ENCODE data around the gene PBXIP1. TPM values are rescaled to one million over a fixed set of nuclear protein-coding genes. Genes with fewer than 3 reads are reported as not detected.

Gene PBXIP1
- total RNA-seq, 1 donor from 2014 or later: 75.7 TPM

- peak within 1 kb of the TSS; percentile 71 for H3K4me3 ChIP-seq
- peaks cover 23% of the 10 kb centered on the region for H3K4me1 ChIP-seq
- DNase-seq: peak; percentile 98
- peaks cover 6% of the 10 kb centered on the region for H3K36me3 ChIP-seq
- H3K9me3 ChIP-seq: no peaks in the 10 kb centered on the region
- TF ChIP-seq CTCF (IDR thresholded peaks at IDR 0.05): peak; percentile 35
- ATAC-seq: peak; percentile 93
- intact Hi-C loops (cut with DNase I): no loop called here
- peak within 1 kb of the TSS; percentile 99 for H3K27ac ChIP-seq
- H3K27me3 ChIP-seq: no peaks in the 10 kb centered on the region
These were observed 19.3 kb downstream of the PBXIP1 start, which contains the start of gene PMVK for GRCh38 chr1:154936555-154937084. Gene PMVK (minus strand): TSS chr1:154936719. CDS start chr1:154936685, 34 bp downstream.

- no peaks in the 10 kb centered on the region for H3K9me3 ChIP-seq
- ATAC-seq: no peak
- peak overlapping the region; percentile 99 for H3K27ac ChIP-seq
- peak overlapping the region; percentile 71 for H3K4me3 ChIP-seq
- peaks cover 9% of the 10 kb centered on the region for H3K36me3 ChIP-seq
- no peaks in the 10 kb centered on the region for H3K27me3 ChIP-seq
- no peak for TF ChIP-seq CTCF (IDR thresholded peaks at IDR 0.05)
- intact Hi-C loops (cut with DNase I): no loop called here
- DNase-seq: no peak
- peaks cover 18% of the 10 kb centered on the region for H3K4me1 ChIP-seq
These were observed 19.9 kb downstream of the PBXIP1 start for GRCh38 chr1:154935749-154936554.

- Histone ChIP-seq H3K27ac (no peak overlapping the region), H3K9me3 (no peaks in the 10 kb centered on the region), H3K4me3 (no peak overlapping the region), H3K4me1 (peaks cover 18% of the 10 kb centered on the region), H3K27me3 (no peaks in the 10 kb centered on the region), H3K36me3 (peaks cover 11% of the 10 kb centered on the region)
- no peak for DNase-seq
- no peak for ATAC-seq
- no peak for TF ChIP-seq CTCF (IDR thresholded peaks at IDR 0.05)
- intact Hi-C loops (cut with DNase I): no loop called here
These were observed 21.4 kb downstream of the PBXIP1 start for GRCh38 chr1:154934358-154934948.

GRCh38 chr1:154931940-154932487 is 23.9 kb downstream of the PBXIP1 start:
- Histone ChIP-seq H3K9me3 (no peaks in the 10 kb centered on the region), H3K36me3 (peaks cover 18% of the 10 kb centered on the region), H3K4me3 (no peak overlapping the region), H3K27ac (peak overlapping the region; percentile 53), H3K4me1 (peaks cover 11% of the 10 kb centered on the region), H3K27me3 (no peaks in the 10 kb centered on the region)
- ATAC-seq (peak; percentile 57), DNase-seq (peak; percentile 90)
- intact Hi-C loops (cut with DNase I): no loop called here
- no peak for TF ChIP-seq CTCF (IDR thresholded peaks at IDR 0.05)

- no peak overlapping the region for H3K27ac ChIP-seq
- TF ChIP-seq CTCF (IDR thresholded peaks at IDR 0.05): no peak
- peaks cover 43% of the 10 kb centered on the region for H3K36me3 ChIP-seq
- no peaks in the 10 kb centered on the region for H3K9me3 ChIP-seq
- H3K27me3 ChIP-seq: no peaks in the 10 kb centered on the region
- H3K4me3 ChIP-seq: no peak overlapping the region
- H3K4me1 ChIP-seq: no peaks in the 10 kb centered on the region
- no peak for ATAC-seq
- intact Hi-C loops (cut with DNase I): no loop called here
- DNase-seq: no peak
These were observed 29.7 kb downstream of the PBXIP1 start for GRCh38 chr1:154926201-154926600.

Measured in upper lobe of right lung (tissue), 1 donor.